HepG2 (cell line): Measurements from ENCODE around the gene NDRG2. TPM values are rescaled to one million over a fixed set of nuclear protein-coding genes. Genes with fewer than 3 reads are reported as not detected.

Experiments
- CEBPG ChIP-seq: IDR thresholded peaks from 2 replicates; pipeline ENCODE4 v1.6.1; 2016
- CENPX ChIP-seq: sonication (generic); formaldehyde crosslinking; IDR thresholded peaks from 2 replicates; pipeline ENCODE4 v1.9.0; 2021; ENCODE audit warnings: mild to moderate bottlenecking, missing genetic modification reagents, moderate library complexity
- ELF1 ChIP-seq: sonication (generic); formaldehyde crosslinking; IDR thresholded peaks from 2 replicates; pipeline ENCODE4 v1.4.0; 2020; ENCODE audit warnings: missing genetic modification reagents
- ELF4 ChIP-seq: sonication (generic); formaldehyde crosslinking; IDR thresholded peaks from 2 replicates; pipeline ENCODE4 v1.5.0; 2020; ENCODE audit warnings: missing genetic modification reagents, mild to moderate bottlenecking, moderate library complexity, borderline replicate concordance
- FOXP4 ChIP-seq: sonication (generic); formaldehyde crosslinking; IDR thresholded peaks from 2 replicates; pipeline ENCODE4 v1.4.0; 2020; ENCODE audit warnings: missing genetic modification reagents
- HOMEZ ChIP-seq: IDR thresholded peaks from 2 replicates; pipeline ENCODE4 v1.6.1; 2016; ENCODE audit warnings: low read depth
- KMT2B ChIP-seq: IDR thresholded peaks from 2 replicates; pipeline ENCODE4 v1.6.1; 2016; ENCODE audit warnings: missing genetic modification reagents, missing compliant biosample characterization
- MAZ ChIP-seq, 2 experiments: sonication (generic) in 1 of 2; formaldehyde crosslinking in 1 of 2; IDR thresholded peaks; 2 replicates each; pipeline versions ENCODE4 v1.5.0 to v1.6.1; 2012 to 2020; ENCODE audit warnings: low read depth in 2 of 2, mild to moderate bottlenecking in 2 of 2, borderline replicate concordance in 1 of 2, improper control_type of control experiment in 1 of 2, low read length in 1 of 2, missing genetic modification reagents in 1 of 2, moderate library complexity in 1 of 2
- MED1 ChIP-seq: sonication (generic); formaldehyde crosslinking; IDR thresholded peaks from 2 replicates; pipeline ENCODE4 v1.4.0; 2020; ENCODE audit warnings: missing genetic modification reagents
- MEF2D ChIP-seq: sonication (generic); formaldehyde crosslinking; IDR thresholded peaks from 2 replicates; pipeline ENCODE4 v1.5.1; 2020; ENCODE audit warnings: mild to moderate bottlenecking, missing genetic modification reagents
- MIER2 ChIP-seq: IDR thresholded peaks from 2 replicates; pipeline ENCODE4 v1.6.1; 2016; ENCODE audit warnings: missing biosample characterization, missing genetic modification reagents
- NBN ChIP-seq: fragments of 450-650 bp; conservative IDR thresholded peaks from 2 replicates; pipeline ENCODE4 v1.6.1; 2017
- POLR2AphosphoS5 ChIP-seq: IDR thresholded peaks from 2 replicates; pipeline ENCODE4 v1.6.1; 2012; ENCODE audit warnings: low read depth, low read length
- POLR2G ChIP-seq: fragments of 200-400 bp; formaldehyde crosslinking; IDR thresholded peaks from 2 replicates; pipeline ENCODE4 v1.6.1; 2018; ENCODE audit warnings: mild to moderate bottlenecking, low read depth, low read length, moderate library complexity
- RBFOX2 ChIP-seq: fragments of 200-400 bp; formaldehyde crosslinking; IDR thresholded peaks from 2 replicates; pipeline ENCODE4 v1.6.1; 2017; ENCODE audit warnings: low read depth, mild to moderate bottlenecking, low read length
- RFXAP ChIP-seq: sonication (generic); formaldehyde crosslinking; IDR thresholded peaks from 2 replicates; pipeline ENCODE4 v1.4.0; 2020; ENCODE audit warnings: missing genetic modification reagents, borderline replicate concordance
- SMAD1 ChIP-seq: sonication (generic); formaldehyde crosslinking; IDR thresholded peaks from 2 replicates; pipeline ENCODE4 v1.4.0; 2020; ENCODE audit warnings: missing genetic modification reagents, low read depth, mild to moderate bottlenecking, borderline replicate concordance
- TFAP4 ChIP-seq: sonication (generic); IDR thresholded peaks from 2 replicates; pipeline ENCODE4 v1.6.1; 2016; ENCODE audit warnings: low read depth, borderline replicate concordance
- U2AF1 ChIP-seq: fragments of 200-400 bp; formaldehyde crosslinking; optimal IDR thresholded peaks from 2 replicates; pipeline ENCODE3; 2017; ENCODE audit warnings: mild to moderate bottlenecking, low read depth, low read length
- YEATS4 ChIP-seq: sonication (generic); formaldehyde crosslinking; IDR thresholded peaks from 2 replicates; pipeline ENCODE4 v1.4.0; 2020; ENCODE audit warnings: missing genetic modification reagents, borderline replicate concordance
- ZMAT5 ChIP-seq: sonication (generic); formaldehyde crosslinking; IDR thresholded peaks from 2 replicates; pipeline ENCODE4 v1.5.0; 2020; ENCODE audit warnings: mild to moderate bottlenecking, low read depth, missing genetic modification reagents, borderline replicate concordance
- ZNF383 ChIP-seq: sonication (generic); formaldehyde crosslinking; IDR thresholded peaks from 2 replicates; pipeline ENCODE4 v1.4.0; 2020; ENCODE audit warnings: missing genetic modification reagents, mild to moderate bottlenecking, borderline replicate concordance
- ZNF446 ChIP-seq: sonication (generic); formaldehyde crosslinking; IDR thresholded peaks from 2 replicates; pipeline ENCODE4 v1.5.0; 2020; ENCODE audit warnings: mild to moderate bottlenecking, missing genetic modification reagents
- ZNF543 ChIP-seq: sonication (generic); formaldehyde crosslinking; IDR thresholded peaks from 2 replicates; pipeline ENCODE4 v1.4.0; 2020; ENCODE audit warnings: mild to moderate bottlenecking, missing genetic modification reagents
- polyA plus RNA-seq, 8 experiments: library from polyadenylated mRNA; depleted of rRNA in 3 of 8; stranded (reverse) in 7 of 8; unstranded in 1 of 8; fragments of >200 nt; fragmentation: Illumina TruSeq in 4 of 8; extraction: Trizol in 4 of 8; gene quantifications; 2 replicates each; pipeline versions ENCODE4 v1.2.1 to v1.2.3, GENCODE V29; 2011 to 2016; ENCODE audit warnings: low read depth in 4 of 8, missing spikeins in 1 of 8, mixed read lengths in 1 of 8; ENCODE audit not compliant: insufficient read depth in 1 of 8
- total RNA-seq, 5 experiments: library from RNA; depleted of rRNA; stranded (reverse); fragments of >200 nt; fragmentation: Illumina TruSeq; extraction: Trizol; gene quantifications; 2 replicates each; pipeline ENCODE4 v1.2.3, GENCODE V29; 2016; ENCODE audit warnings: low read depth in 1 of 5

The NDRG2 gene
- total and polyA plus RNA-seq, 2 of the 13 experiments (the other 11 are each of a cell fraction or from before 2014, with no cell fraction given) = 27.2 to 189 TPM

GRCh38 chr14:21038441-21039422 is 13.9 kb upstream of the NDRG2 start (continued):
- peak; percentile 72 for TF ChIP-seq MED1
- TF ChIP-seq ZMAT5 = no peak
- no peak for TF ChIP-seq HOMEZ
- TF ChIP-seq CEBPG (CRISPR knock-in tag) = 0 out of 2 replicates have a peak, but pooled peaks have one; percentile 8
- TF ChIP-seq SMAD1 = peak; percentile 65; the same call in 1 of the 2 replicates
- TF ChIP-seq ZNF543 = 0 out of 2 replicates have a peak, but pooled peaks have one; percentile 16
- TF ChIP-seq RBFOX2 = 0 out of 2 replicates have a peak, but pooled peaks have one; percentile 24
- TF ChIP-seq MEF2D (CRISPR knock-in tag) = peak; percentile 41; the same call in 1 of the 2 replicates
- peak; percentile 63; the same call in 1 of the 2 replicates for TF ChIP-seq POLR2G
- TF ChIP-seq RFXAP (CRISPR knock-in tag) = 0 out of 2 replicates have a peak, but pooled peaks have one; percentile 61
- TF ChIP-seq MAZ (IDR thresholded peaks at IDR 0.05; ENCODE audit: borderline replicate concordance, low read depth, low read length) = 0 out of 2 replicates have a peak, but pooled peaks have one; percentile 45
- no peak for TF ChIP-seq MAZ (CRISPR knock-in tag; IDR thresholded peaks at IDR 0.05; ENCODE audit: low read depth)
- TF ChIP-seq YEATS4 (CRISPR knock-in tag) = 0 out of 2 replicates have a peak, but pooled peaks have one; percentile 52
- TF ChIP-seq ELF1 (CRISPR knock-in tag) = peak; percentile 52; the same call in 1 of the 2 replicates
- peak; percentile 45; the same call in 1 of the 2 replicates for TF ChIP-seq KMT2B (CRISPR knock-in tag)
- no peak for TF ChIP-seq ZNF446 (CRISPR knock-in tag)
- no peak for TF ChIP-seq NBN
- TF ChIP-seq POLR2AphosphoS5 = peak; percentile 63
- no peak for TF ChIP-seq U2AF1
- TF ChIP-seq MIER2 (CRISPR knock-in tag) = peak; percentile 14; the same call in 1 of the 2 replicates
- peak; percentile 94 for TF ChIP-seq TFAP4
- no peak for TF ChIP-seq ZNF383 (CRISPR knock-in tag)
- no peak for TF ChIP-seq ELF4 (CRISPR knock-in tag)
- TF ChIP-seq CENPX (CRISPR knock-in tag) = no peak
- TF ChIP-seq FOXP4 (CRISPR knock-in tag) = peak; percentile 60; the same call in 1 of the 2 replicates
